Measurements from ENCODE around the gene FXYD4. TPM values are rescaled to one million over a fixed set of nuclear protein-coding genes. Genes with fewer than 3 reads are reported as not detected.

The FXYD4 gene
- total RNA-seq (2022; extraction: Qiagen RNA extraction) = not detected in 5 replicates

DNA sequence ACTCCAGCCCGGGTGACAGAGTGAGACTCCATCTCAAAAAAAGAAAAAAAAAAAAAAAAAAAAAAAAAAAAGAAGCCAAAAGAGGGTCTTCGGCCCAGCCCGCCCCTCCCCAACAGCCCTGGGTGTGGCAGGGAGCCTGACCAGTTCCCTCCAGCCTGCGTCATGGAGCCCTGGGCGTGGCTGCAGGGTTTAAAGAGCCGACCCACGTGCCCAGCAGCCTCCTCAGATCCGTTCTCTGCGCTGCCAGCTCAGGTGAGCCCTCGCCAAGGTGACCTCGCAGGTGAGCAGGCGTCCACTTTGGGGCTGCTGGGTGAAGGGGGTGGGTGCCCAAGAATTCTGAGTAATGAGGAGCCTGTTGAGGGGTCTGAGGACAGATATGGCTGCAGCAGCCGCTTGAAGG, at the start of gene FXYD4:
Gene FXYD4 (plus strand): TSS at position 219 of the 400 bp plus-strand sequence. CDS start 2,111 bp downstream, outside the sequence.

GRCh38 chr10:43408710-43409384, 37.4 kb downstream of the FXYD4 start, which contains the start of gene HNRNPF:
Gene HNRNPF, minus strand, starts transcription at chr10:43409186. Its CDS starts 21,302 bp downstream, at chr10:43387884.

Other genes with a start within 250 kb of the FXYD4 start
- gene CSGALNACT2, start 233.2 kb upstream of the FXYD4 start, total RNA-seq (2022; extraction: Qiagen RNA extraction) = 12.4 to 17.6 TPM (median 14.0 TPM) in 5 replicates
- gene RASGEF1A, start 104.6 kb upstream of the FXYD4 start, total RNA-seq (2022; extraction: Qiagen RNA extraction) = 2.7 to 5.0 TPM (median 3.9 TPM) in 5 replicates
- 323 to 352 TPM (median 338 TPM) in 5 replicates for gene HNRNPF, start 37.5 kb downstream of the FXYD4 start, total RNA-seq (2022; extraction: Qiagen RNA extraction)
- 5.3 to 6.8 TPM (median 6.5 TPM) in 5 replicates for gene ZNF487, start 65.5 kb downstream of the FXYD4 start, total RNA-seq (2022; extraction: Qiagen RNA extraction)
- 2.3 to 4.5 TPM (median 2.5 TPM) in 5 replicates for gene ZNF239, start 203.0 kb downstream of the FXYD4 start, total RNA-seq (2022; extraction: Qiagen RNA extraction)
- gene ZNF485, start 234.8 kb downstream of the FXYD4 start, total RNA-seq (2022; extraction: Qiagen RNA extraction) = 1.7 to 2.4 TPM (median 2.0 TPM) in 5 replicates